Femur (tissue), 1 donor: ENCODE data around the gene OGFR.

Experiments
- DNase-seq: peaks from one replicate; pipeline ENCODE4 v3.0.0-alpha.2; 2017

Gene OGFR, protein sequence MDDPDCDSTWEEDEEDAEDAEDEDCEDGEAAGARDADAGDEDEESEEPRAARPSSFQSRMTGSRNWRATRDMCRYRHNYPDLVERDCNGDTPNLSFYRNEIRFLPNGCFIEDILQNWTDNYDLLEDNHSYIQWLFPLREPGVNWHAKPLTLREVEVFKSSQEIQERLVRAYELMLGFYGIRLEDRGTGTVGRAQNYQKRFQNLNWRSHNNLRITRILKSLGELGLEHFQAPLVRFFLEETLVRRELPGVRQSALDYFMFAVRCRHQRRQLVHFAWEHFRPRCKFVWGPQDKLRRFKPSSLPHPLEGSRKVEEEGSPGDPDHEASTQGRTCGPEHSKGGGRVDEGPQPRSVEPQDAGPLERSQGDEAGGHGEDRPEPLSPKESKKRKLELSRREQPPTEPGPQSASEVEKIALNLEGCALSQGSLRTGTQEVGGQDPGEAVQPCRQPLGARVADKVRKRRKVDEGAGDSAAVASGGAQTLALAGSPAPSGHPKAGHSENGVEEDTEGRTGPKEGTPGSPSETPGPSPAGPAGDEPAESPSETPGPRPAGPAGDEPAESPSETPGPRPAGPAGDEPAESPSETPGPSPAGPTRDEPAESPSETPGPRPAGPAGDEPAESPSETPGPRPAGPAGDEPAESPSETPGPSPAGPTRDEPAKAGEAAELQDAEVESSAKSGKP

DNA sequence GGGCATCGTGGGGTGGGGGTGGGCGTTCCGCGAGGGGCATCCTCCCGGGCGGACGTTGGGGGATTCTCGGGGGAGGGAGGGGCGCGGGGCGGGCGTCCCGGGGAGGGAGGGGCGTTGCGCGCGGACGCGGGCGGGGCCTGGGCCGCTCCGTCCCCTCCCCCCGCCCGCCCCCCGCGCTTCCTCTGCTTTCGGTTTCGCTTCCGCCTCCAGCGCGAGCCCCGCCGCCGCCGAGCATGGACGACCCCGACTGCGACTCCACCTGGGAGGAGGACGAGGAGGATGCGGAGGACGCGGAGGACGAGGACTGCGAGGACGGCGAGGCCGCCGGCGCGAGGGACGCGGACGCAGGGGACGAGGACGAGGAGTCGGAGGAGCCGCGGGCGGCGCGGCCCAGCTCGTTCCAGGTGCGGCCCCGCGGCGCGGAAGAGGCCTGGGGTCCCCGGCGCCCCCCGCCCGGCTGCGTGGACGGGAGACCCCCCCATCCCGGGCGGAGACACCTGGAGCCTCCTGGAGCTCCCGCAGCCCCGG lies at the start of gene OGFR:
OGFR (plus strand) TSS at position 209 of the 528 bp plus-strand sequence; CDS start at position 234, 25 bp downstream.
- DNase-seq = peak; percentile 81

DNA sequence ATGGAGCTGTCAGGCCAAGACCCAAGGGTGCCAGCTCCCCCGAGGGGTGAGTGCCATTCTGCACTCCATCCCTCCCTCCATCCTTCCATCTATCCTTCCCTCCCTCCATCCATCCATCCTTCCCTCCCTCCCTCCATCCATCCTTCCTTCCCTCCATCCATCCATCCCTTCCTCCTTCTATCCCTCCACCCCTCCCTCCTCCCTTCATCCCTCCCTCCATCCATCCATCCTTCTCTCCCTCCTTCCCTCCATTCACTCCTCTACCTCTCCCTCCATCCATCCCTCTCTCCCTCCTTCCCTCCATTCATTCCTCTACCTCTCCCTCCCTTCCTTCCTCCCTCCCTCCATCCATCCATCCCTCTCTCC lies 49.7 kb upstream of the OGFR start:
- DNase-seq = no peak

DNA sequence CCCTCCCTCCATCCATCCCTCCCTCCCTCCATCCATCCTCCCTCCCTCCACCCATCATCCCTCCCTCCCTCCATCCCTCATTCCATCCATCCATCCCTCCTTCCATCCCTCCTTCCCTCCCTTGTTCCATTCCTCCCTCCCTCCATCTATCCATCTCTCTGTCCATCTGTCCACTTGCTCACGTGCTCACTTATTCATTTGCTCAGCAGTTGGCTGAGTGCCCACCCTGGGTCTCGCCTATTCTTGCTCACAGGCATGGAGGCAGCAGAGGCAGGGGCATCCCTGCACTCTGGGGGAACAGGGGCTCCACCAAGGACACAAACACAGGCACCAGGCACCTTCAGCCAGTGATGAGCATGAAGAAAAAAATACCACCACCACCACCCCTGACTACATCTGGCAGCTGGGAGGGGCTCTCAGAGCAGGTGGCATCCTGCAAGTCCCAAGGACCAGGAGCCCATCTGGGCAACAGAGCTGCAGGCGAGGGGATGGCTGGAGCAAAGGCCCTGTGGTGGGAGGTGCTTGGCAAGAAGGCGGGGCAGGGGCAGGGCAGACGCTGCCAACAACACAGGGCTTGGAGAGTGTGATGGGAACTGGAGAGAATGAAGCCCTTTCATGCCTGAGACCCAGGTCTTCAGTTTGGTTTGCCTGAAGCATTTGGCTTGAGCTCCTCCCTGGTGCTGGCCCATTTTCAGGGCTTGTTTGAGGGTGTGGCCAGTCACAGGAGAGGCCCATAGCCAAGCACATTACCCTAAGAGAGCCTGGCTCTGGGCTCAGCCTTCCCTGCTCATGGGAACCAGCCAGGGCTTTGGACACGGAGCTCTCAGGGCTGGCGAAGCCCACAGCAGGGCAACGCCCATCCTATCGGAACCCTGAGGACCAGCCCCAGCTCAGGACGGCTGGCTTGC lies 48.6 kb upstream of the OGFR start:
- no peak for DNase-seq

DNA sequence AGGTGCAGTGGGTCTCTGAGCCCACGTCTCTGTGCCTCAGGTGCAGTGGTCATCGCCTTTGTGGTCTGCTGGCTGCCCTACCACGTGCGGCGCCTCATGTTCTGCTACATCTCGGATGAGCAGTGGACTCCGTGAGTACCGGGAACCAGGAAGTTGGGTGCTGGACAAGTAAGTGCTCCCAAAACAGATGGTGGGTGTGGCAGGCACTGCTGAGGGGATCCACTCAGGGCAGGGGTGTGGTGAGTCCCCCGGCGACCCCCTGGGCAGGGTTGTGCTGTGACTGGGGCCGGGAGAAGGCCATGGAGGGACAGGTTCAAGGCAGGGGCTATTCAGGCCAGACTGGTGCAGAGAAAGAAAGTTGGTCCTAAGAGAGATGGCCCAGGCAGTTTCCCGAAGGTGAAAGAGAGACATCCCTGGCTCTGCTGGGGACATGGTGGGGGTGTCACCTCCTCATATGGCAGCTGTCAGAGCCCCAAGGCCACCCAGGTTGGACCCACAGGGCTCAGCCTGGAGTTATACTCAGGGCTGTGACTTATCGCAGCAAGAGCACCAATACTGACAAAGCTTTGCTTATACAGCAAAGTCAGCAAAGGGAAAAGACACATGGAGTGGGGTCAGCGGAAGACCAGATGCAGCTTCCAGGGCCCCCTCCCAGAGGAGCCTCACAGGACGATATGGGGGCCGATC lies 46.3 kb upstream of the OGFR start:
- DNase-seq = no peak

DNA sequence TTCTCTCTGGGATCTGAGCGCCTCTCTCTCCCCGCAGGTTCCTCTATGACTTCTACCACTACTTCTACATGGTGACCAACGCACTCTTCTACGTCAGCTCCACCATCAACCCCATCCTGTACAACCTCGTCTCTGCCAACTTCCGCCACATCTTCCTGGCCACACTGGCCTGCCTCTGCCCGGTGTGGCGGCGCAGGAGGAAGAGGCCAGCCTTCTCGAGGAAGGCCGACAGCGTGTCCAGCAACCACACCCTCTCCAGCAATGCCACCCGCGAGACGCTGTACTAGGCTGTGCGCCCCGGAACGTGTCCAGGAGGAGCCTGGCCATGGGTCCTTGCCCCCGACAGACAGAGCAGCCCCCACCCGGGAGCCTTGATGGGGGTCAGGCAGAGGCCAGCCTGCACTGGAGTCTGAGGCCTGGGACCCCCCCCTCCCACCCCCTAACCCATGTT lies 44.6 kb upstream of the OGFR start:
- DNase-seq = peak; percentile 37

DNA sequence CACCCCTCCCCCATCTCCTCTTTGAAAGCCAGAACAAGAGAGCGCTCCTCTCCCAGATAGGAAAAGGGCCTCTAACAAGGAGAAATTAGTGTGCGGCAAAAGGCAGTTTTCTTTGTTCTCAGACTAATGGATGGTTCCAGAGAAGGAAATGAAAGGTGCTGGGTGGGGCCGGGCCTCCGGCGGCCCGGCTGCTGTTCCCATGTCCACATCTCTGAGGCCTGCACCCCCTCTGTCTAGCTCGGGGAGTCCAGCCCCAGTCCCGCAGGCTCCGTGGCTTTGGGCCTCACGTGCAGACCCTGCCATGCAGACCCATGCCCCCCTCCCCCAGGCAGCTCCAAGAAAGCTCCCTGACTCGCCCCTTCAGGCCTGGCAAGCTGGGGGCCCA lies 44.2 kb upstream of the OGFR start:
- DNase-seq = no peak

DNA sequence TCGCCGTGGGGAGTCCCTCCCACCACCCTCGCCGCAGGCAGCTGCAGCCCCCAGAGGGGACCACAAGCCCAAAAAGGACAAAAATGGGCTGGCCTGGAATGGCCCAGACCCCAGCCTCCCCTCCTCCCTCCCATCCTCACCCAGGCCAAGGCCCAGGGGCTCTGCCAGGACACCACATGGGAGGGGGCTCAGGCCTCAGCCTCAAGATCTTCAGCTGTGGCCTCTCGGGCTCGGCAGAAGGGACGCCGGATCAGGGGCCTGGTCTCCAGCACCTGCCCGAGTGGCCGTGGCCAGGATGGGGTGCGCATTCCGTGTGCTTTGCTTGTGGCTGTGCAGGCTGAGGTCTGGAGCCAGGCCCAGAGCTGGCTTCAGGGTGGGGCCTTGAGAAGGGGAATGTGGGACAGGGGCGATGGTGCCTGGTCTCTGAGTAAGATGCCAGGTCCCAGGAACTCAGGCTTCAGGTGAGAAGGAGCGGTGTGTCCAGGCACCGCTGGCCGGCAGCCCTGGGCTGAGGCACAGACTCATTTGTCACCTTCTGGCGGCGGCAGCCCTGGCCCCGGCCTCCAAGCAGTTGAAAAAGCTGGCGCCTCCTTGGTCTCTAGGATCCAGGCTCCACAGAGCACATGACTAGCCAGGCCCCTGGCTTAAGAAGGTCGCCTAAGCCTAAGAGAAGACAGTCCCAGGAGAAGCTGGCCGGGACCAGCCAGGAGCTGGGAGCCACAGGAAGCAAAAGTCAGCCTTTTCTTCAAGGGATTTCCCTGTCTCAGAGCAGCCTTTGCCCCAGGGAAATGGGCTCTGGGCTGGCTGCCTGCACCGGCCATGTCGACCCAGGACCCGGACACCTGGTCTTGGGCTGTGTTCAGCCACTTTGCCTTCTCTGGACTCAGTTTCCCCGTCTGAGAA lies 43.5 kb upstream of the OGFR start:
- DNase-seq = no peak

DNA sequence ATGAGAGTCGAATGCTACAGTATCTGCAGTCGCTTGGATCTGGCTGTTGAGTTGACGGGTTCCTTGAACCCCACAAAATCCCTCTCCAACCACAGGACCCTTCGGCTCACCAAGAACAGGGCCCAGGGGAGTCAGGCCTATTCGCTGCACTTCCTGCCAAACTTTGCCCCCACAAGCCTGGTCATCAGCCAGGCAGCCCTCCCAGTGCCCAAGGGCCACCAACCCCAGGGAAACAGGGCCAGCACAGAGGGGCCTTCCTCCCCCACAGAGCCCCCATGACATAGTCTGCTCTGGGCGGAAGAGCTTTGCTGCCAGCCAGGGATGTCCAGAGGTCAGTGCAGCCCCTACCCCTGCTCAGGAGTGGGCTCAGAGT lies 42.9 kb upstream of the OGFR start:
- DNase-seq = no peak

DNA sequence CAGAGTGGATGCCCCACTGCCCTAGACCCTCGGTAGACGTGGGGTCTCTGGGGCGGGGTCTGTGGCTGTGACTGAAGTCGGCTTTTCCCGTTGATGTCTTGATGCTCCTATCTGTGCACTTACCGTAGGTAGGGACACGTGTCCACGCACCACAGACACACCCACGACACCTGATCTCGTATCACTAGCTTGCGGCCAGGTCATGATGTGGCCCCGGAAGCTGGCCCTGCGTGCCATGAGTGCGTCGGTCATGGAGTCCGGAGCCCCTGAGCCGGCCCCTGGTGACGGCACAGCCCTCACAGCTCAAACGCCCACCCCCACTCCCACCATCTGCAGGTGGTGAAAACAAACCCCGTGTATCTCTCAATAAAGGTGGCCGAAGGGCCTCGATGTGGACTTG lies 42.3 kb upstream of the OGFR start:
- no peak for DNase-seq

DNA sequence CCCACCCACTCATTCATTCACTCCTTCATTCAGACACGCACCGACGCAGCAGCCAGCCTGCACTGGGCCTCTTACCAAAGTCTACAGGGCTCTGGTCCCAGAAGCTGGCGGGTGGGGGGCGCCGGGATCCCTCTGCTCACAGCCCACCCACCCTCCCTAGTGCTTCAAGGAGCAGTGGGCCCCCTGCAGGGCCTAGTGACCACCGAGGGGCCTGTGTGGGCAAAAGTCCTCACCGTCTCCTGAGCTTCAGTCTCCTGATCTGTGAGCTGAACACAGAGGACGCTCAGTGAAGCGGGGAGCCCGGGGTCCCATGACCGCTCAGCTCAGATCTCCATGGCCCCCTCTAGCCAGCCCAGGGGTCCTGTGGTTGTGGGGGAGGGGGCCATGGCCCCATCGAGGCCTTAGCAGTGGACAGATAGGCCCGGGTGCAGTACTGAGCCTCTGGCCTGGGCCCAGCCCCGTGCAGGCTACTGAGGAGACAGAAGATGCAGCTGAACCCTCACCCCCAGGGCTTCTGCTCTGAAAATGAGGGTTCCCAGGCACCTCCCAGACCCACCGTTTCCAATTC lies 41.8 kb upstream of the OGFR start:
- no peak for DNase-seq

DNA sequence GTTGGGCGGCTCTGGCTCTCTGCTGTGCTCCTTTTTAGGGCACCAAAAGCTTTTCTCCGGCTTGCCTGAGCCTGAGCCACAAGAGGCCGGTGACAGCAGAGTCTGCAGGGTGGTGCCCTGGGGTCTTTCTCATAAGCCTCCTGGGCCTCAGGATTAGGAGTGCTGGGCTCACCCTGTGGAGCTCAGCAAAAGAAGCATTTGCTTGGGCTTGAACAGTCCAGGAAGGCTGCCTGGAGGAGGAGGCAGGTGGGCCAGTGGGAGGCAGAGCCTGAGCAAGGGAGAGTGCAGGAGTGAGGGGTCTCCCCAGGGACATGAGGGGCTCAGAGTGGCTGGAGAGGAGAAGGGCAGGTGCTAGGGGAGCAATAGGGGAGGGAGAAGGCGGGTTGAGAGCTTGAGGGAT lies 41.2 kb upstream of the OGFR start:
- no peak for DNase-seq

DNA sequence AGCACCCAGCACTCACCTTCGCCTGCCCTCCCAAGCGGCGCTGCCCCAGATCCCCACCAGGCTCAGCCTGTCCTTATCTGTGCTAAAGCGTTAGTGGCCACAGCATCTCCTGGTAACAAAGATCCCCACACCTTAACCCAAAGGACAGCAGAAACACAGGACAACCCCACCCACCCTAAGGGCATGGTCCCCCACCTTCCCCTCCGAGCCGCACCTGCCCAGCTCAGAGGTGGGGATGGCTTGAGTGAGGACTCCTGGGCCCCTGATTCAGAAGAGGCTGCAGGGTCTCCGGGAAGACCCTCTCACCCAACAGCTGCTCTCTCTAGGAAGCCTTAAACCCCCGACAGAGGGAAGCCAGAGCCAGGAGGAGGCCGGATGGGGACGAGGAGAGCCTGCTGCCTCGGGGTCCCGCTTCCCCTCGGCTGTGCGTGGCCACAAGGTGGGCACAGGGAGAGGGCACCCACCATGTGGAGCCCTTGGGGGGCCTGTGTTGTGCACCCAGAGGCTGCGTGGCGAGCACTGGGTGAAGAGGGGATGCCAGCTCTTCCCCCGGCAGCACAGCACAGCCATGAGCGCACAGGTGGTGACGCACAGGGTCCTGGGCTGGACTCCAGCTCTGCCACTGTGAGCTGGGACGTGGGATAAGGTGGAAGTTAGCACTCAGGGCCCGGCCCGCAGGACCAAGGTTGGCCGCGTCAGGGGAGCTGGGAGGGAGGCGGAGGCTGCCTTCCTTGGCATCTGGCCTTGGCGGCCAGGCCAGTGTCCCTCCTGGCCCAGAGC lies 40.3 kb upstream of the OGFR start:
- DNase-seq = no peak

DNA sequence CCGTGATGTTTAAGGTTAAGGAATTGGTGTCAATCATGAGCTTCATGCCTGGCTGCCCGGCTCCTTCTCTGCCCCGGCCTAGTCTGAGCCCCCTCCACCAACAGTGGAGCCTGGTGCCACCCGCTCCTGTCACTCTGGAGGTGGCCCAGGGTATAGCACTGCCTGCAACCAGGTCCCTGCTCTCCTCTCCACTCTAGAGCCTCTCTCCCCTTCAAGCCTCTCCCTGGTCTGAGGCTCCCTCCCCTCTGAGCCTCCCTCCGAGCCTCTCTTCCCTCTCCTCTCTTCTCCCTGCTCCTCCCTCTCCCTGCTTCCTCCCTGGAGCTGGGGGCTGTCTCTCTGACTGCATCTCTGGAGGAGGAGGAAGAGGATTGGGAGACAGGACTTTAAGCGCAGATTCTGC lies 39.6 kb upstream of the OGFR start:
- DNase-seq = no peak

DNA sequence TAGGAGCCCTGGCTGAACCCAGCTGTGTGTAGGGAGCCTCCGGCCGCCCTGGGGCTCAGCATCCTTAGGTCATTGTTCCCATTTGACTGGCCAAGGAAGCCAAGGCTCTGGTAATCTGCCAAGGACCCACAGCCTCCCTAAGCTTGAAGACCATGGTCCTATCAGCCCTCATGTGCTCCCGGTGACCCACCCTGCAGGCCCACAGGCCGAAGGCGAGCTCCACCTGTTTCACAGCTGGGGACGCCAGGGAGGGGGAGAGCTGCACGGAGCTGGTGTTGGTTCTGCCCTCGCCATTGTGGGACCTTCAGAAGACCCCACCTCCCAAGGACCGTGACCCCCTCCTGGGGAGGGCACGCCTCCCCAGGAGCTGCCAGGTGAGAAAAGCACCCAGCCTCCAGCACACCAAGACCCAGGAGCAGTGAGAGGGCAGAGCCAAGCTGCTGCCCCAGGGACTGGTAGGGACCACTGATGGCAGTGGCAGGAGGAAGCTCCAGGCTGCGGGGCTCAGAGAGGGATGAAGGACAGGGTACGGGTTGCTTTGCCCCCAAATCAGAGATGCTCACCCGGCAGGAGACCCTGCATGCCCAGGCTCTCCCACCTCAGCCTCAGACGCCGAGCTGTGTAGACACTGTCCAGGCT lies 39.1 kb upstream of the OGFR start:
- DNase-seq = no peak

DNA sequence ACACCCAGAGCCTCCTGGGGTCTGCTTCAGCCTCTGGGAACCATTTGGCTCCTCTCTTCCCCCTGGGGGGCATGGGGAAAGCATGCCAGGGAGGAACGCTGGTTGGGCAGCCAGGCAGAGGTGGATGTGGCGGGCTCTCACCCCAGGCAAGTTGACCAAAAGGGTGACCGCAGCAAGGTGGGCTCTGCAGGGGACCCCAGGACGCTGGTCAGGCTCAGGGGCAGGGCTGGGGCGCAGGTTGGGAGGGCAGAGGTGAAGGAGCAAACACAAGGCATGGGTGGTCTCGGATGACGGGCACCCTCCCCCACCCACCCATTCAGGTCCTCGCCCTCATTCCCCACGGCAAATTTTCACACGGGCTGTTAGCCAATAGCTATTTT lies 38.6 kb upstream of the OGFR start:
- no peak for DNase-seq

DNA sequence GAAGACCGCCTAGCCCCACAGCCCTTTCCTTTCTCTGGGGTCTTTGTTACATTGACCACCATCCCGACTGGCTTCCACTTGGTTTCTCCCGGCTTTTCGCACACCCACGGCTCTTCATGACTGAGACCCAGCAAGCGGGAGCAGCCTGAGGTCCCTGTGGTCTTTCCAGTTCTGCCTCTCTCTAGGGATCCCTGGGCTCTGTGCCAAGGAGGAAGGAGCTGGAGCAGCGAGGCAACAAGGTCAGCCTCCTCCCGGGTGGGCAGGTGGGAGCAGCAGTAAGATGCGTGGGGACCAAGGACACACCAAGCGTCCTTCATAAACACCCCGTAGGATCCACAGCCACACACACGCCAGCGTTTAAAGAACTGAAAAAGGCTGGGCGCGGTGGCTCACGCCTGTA lies 37.9 kb upstream of the OGFR start:
- DNase-seq = no peak

DNA sequence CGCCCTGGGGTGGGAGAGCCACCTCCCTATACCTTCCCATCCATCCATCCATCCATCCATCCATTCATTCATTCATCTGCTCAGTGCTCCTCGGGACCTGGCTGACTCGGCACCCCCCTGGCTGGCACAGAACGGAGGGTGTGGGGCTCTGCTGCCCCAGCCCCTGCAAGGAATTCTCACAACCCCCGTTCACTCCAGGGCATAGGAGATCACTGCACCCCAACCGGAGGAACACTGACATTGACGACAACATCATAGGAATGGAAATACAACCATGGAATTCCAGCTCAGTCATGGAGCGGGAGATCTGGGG lies 36.4 kb upstream of the OGFR start:
- no peak for DNase-seq

DNA sequence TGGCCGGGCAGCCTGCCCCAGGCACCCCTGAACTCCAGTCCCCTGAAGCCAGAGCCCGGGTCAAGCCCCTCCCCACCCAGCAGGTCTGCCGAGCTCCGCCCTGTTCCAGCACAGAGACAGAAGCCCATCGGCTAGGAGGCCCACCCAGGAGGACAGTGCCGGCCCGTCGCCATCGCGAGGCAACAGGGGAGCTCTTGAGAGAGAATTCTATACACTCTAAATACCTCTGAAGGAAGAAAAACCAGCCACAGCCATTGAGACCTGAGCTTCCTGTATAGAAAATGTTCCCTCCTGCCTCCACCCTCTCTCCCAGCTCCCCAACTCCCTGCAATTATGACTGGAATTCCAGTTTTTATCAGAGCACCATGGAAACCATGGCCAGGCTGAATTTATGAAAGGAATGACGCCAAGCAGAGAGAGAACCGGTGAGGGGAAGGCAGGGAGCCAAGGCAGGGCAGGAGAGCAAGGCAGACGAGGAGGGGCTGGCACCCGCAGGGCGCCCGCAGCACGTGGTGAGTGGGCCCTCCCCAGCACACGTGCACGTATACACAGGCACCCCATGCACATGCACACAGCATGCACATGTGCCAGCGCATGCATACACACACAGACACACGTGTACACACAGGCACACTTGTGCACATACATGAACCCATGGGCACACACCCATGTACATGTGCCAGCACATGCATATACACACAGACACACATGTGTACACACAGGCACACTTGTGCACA lies 35.9 kb upstream of the OGFR start:
- DNase-seq = no peak

DNA sequence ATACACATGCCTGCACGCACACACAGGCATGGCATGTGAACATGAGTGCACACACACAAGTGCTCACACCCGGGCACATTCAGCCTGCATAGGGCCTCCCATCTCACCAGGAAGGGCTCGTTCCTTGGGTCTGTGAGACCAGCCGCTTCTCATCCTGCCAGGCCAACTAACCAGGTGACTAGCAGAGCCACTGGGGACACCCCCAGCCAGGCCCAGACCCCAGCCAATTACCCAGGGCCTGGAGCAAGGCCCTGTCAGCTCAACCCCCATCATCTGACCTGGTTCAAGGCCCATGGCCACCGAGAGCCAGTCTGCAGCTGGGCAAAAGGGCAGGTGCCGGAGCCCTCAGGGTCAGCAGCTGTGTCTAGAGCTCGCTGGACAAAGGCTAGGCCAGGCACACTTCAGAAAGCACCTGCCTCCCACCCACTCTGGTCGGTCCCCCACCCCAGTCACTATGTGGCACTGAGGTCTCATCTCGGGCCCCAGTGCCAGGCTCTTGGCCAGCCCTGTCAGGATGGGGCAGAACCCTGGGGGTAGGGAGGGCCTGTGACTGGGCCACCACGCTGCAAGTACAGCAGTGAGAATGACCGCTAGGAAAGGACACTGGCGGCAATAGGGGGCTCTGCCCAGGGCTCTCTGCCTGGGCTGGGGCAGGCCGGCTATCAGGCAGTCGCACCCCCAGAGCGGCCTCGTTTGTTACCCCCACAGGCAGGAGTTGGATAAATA lies 35.1 kb upstream of the OGFR start:
- DNase-seq = no peak
